Body of pancreas (tissue), 4 donors: Measurements from ENCODE around the gene CMSS1. TPM values are rescaled to one million over a fixed set of nuclear protein-coding genes. Genes with fewer than 3 reads are reported as not detected.

Experiments
- ATAC-seq: fragments of 150-250 bp; one replicate; pipeline ENCODE4 v1.9.1; 2016
- DNase-seq, 4 donors: peaks; one replicate each; pipeline ENCODE4 v3.0.0-alpha.2; 2019
- H3K27ac ChIP-seq, 4 donors: fragments of 200-600 bp; sonication (generic); 1 replicate in 3 of 4; 2 replicates in 1 of 4; pipeline versions ENCODE4 v1.5.1 to v1.6.1; 2016 to 2019; ENCODE audit warnings: mild to moderate bottlenecking in 1 of 4, mixed read lengths in 1 of 4, moderate library complexity in 1 of 4
- H3K27me3 ChIP-seq, 2 donors: fragments of 200-600 bp; sonication (generic); one replicate each; pipeline ENCODE4 v1.6.0; 2016; ENCODE audit warnings: mild to moderate bottlenecking in 1 of 2
- H3K36me3 ChIP-seq, 2 donors: fragments of 200-600 bp; sonication (generic); replicated peaks in 1 of 2; 2 replicates each; pipeline ENCODE4 v1.5.1; 2016; ENCODE audit warnings: low read depth in 2 of 2; ENCODE audit not compliant: insufficient read depth in 1 of 2
- H3K4me1 ChIP-seq: fragments of 200-600 bp; sonication (generic); one replicate; pipeline ENCODE4 v1.6.0; 2016
- H3K4me3 ChIP-seq, 2 donors: fragments of 200-600 bp; sonication (generic); 1 replicate in 1 of 2; 2 replicates in 1 of 2; pipeline ENCODE4 v1.5.1; 2016 to 2019
- H3K9me3 ChIP-seq, 3 donors: fragments of 200-600 bp; sonication (generic); 1 replicate in 2 of 3; 2 replicates in 1 of 3; pipeline ENCODE4 v1.5.1; 2016
- POLR2A ChIP-seq, 3 donors: fragments of 450-650 bp; IDR thresholded peaks; one replicate each; pipeline ENCODE4 v1.6.1; 2016; ENCODE audit warnings: antibody characterized with exemption in 3 of 3, mild to moderate bottlenecking in 2 of 3
- WGBS, 2 donors: methylation state at CpG; one replicate each; pipeline ENCODE4 v1.1.5; 2017; 5-methylcytosine and 5-hydroxymethylcytosine counted together
- intact Hi-C: fragments of 100-400 bp; cut with DNase I; formaldehyde crosslinking; loops from one replicate; pipeline ENCODE4 v1.15.1; 2023
- total RNA-seq, 2 donors: library from RNA; depleted of rRNA; stranded (reverse); fragments of >200 nt; gene quantifications; one replicate each; pipeline ENCODE4 v1.1.0, GENCODE V29; 2016
- TF ChIP-seq, protein P1 (sequence below), 7 experiments: fragments of 450-650 bp in 4 of 7; fragments of 200-600 bp in 3 of 7; sonication (generic) in 3 of 7; IDR thresholded peaks; one replicate each; pipeline ENCODE4 v1.5.1; 2016 to 2019; ENCODE audit warnings: antibody characterized with exemption in 7 of 7

The CMSS1 gene
- total RNA-seq, 2 donors from 2014 or later = 3.9 to 21.4 TPM

DNA sequence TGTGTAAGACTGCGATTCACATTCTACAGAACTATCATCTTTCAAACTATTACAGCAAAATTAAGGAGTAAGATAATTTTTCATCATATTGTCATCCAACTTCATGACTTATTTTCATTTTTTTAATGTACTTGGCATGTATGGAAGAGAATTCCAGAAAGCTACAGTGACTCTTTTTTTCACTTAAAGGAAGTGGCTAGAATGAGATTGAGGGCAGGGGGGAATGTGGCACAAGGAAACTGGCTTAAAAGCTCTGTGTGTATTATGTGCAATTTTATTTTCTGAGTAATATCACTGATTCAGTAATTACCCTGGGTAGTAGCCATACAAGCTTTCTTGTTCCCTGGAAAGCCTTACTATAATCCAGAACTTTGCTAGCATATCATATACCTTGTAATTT lies 202.1 kb downstream of the CMSS1 start:
- Histone ChIP-seq H3K27me3 (no peaks in the 10 kb centered on the region), H3K27ac (no peak overlapping the region), H3K4me1 (peaks cover 18% of the 10 kb centered on the region), H3K36me3 (no peaks in the 10 kb centered on the region), H3K9me3 (no peaks in the 10 kb centered on the region), H3K4me3 (no peak overlapping the region)
- no peak for ATAC-seq
- DNase-seq = no peak
- 87 to 100% methylated on average over 1 of the region's 1 CpG for WGBS, 2 donors
- intact Hi-C loops = no loop called here
- TF ChIP-seq, protein P1, sequence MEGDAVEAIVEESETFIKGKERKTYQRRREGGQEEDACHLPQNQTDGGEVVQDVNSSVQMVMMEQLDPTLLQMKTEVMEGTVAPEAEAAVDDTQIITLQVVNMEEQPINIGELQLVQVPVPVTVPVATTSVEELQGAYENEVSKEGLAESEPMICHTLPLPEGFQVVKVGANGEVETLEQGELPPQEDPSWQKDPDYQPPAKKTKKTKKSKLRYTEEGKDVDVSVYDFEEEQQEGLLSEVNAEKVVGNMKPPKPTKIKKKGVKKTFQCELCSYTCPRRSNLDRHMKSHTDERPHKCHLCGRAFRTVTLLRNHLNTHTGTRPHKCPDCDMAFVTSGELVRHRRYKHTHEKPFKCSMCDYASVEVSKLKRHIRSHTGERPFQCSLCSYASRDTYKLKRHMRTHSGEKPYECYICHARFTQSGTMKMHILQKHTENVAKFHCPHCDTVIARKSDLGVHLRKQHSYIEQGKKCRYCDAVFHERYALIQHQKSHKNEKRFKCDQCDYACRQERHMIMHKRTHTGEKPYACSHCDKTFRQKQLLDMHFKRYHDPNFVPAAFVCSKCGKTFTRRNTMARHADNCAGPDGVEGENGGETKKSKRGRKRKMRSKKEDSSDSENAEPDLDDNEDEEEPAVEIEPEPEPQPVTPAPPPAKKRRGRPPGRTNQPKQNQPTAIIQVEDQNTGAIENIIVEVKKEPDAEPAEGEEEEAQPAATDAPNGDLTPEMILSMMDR (IDR thresholded peaks at IDR 0.05) = no peak
- no peak for TF ChIP-seq POLR2A (IDR thresholded peaks at IDR 0.05)

DNA sequence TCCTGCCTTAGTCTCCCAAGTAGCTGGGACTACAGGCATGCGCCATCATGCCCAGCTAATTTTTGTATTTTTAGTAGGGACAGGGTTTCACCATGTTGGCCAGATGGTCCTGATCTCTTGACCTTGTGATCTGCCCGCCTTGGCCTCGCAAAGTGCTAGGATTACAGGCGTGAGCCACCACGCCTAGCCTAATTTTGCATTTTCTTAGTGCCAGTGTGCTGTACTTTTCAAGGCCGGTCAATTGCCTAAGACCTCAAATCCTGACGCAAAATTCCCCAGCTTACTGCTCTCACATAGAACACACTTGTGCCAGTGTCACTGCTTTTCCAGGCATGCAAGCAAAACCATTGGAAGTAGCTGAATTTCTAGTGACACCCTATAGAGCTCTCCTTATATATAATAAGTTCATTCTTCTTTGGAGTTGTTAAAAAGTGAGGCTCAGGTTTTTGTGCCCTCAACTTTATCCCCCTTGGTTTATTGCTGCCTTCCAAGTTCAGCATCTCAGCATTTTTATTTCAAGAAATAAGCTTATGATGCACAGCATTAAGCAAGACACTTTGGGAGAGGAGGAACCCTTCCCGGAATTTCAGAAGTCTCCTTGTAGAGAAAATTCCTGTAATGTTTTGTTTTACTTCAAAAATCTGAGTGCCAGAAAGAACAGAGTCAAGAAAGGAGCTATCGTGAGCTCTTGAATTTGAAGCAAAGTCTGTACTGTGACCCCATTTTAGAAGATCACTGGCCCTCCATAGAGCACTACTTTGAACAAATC lies 203.4 kb downstream of the CMSS1 start:
- H3K36me3 ChIP-seq = no peaks in the 10 kb centered on the region
- no peaks in the 10 kb centered on the region for H3K9me3 ChIP-seq
- WGBS, 2 donors = 91 to 95% methylated on average over 9 of the region's 9 CpGs
- H3K27me3 ChIP-seq = no peaks in the 10 kb centered on the region
- ATAC-seq (no peak), DNase-seq (no peak)
- H3K27ac ChIP-seq = no peak overlapping the region
- peaks cover 29% of the 10 kb centered on the region for H3K4me1 ChIP-seq
- intact Hi-C loops = no loop called here
- TF ChIP-seq, protein P1 (IDR thresholded peaks at IDR 0.05) = no peak
- no peak for TF ChIP-seq POLR2A (IDR thresholded peaks at IDR 0.05)
- H3K4me3 ChIP-seq = no peak overlapping the region

DNA sequence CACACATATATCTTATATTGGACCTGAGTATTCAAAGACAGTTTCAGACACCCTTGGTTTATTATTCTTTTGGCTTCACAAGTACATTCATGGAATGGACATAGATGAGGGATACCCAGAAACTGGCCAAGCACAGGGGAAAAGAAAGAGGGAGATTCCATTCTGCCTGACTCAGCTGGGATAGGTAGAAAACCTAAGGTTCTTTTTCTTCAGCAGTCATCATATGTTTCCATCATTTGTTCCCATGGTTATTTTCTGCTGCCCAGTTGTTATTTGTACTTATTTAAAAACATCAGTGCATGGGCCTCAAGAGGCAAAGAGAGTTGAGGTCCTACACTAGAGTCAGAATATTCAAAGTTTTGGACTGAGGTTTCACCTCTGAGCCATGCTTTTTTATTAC lies 204.8 kb downstream of the CMSS1 start:
- Histone ChIP-seq H3K27ac (peak overlapping the region in 3 of 4 donors; percentile 54 to 72 (median 70)), H3K36me3 (no peaks in the 10 kb centered on the region), H3K9me3 (no peaks in the 10 kb centered on the region), H3K4me1 (peaks cover 29% of the 10 kb centered on the region), H3K4me3 (no peak overlapping the region), H3K27me3 (no peaks in the 10 kb centered on the region)
- no peak for DNase-seq
- intact Hi-C loops = no loop called here
- no peak for TF ChIP-seq POLR2A (IDR thresholded peaks at IDR 0.05)
- TF ChIP-seq, protein P1 (IDR thresholded peaks at IDR 0.05) = no peak
- ATAC-seq = no peak

DNA sequence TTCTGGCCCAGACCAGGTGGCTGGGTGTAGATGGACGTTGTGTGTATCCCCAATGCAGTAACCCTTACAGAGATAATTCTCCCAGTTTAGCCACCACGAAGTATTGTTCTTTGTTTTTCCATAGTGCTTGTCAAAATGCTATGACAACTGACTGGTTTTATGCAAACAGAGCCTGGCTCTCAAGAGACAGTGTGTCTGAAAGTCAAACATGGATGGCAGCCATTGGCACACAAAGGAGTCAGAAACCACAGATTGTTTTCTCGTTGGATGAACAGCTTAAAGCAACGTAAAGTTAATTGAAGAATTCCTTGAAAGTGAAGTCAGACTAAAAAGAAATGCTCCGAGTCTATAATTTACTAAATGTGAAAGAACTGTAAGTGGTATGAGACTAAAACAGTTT lies 205.5 kb downstream of the CMSS1 start:
- no peaks in the 10 kb centered on the region for H3K9me3 ChIP-seq
- H3K4me1 ChIP-seq = peaks cover 29% of the 10 kb centered on the region
- no peaks in the 10 kb centered on the region for H3K27me3 ChIP-seq
- no peak overlapping the region for H3K4me3 ChIP-seq
- WGBS, 2 donors = 37 to 47% methylated on average over 5 of the region's 5 CpGs
- H3K36me3 ChIP-seq = no peaks in the 10 kb centered on the region
- ATAC-seq (no peak), DNase-seq (no peak)
- intact Hi-C loops = no loop called here
- no peak for TF ChIP-seq POLR2A (IDR thresholded peaks at IDR 0.05)
- TF ChIP-seq, protein P1 (IDR thresholded peaks at IDR 0.05) = no peak
- H3K27ac ChIP-seq = peak overlapping the region in 3 of 4 donors; percentile 54 to 72 (median 70)

DNA sequence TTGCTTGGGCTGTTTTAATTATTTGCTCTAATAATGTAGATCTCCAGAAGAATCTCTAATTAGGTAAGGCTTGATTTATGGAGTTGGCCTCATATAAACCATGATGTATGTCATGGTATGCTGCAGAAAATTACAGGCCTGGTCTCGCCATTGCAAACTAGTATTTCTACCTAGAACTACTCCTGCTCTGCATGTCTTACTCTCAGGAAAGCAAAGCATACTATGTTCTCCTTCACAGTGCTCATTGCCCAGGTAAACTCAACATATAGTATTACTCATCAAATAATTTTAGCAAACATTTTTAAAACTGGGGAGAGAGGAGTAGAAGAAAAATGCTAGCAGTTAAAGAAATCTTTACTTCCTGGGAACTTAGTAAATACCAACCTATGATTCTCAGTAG lies 205.9 kb downstream of the CMSS1 start:
- intact Hi-C loops = no loop called here
- TF ChIP-seq, protein P1 (IDR thresholded peaks at IDR 0.05) = no peak
- no peak for TF ChIP-seq POLR2A (IDR thresholded peaks at IDR 0.05)
- Histone ChIP-seq H3K27ac (peak overlapping the region in 3 of 4 donors; percentile 54 to 72 (median 70)), H3K4me1 (peaks cover 29% of the 10 kb centered on the region), H3K36me3 (no peaks in the 10 kb centered on the region), H3K9me3 (no peaks in the 10 kb centered on the region), H3K4me3 (no peak overlapping the region), H3K27me3 (no peaks in the 10 kb centered on the region)
- ATAC-seq = no peak
- DNase-seq = no peak
- WGBS, 2 donors = 96% methylated on average over 1 of the region's 1 CpG
